A673 (cell line): Measurements from ENCODE around the gene PKD1.
"Not testable (repeated sequence)": the region's sequence is repeated elsewhere in the genome, so short reads cannot be mapped to it uniquely, and the experiment has no call there.

Experiments used
- EZH2 ChIP-seq: fragments of 200-600 bp; sonication (generic); IDR thresholded peaks from 2 replicates; pipeline ENCODE4 v1.6.1; 2017; ENCODE audit warnings: borderline replicate concordance, low read depth, mild to moderate bottlenecking, mixed read lengths, antibody characterized with exemption, low read length; ENCODE audit not compliant: poor library complexity, severe bottlenecking
- TF ChIP-seq, protein P1 (sequence below): fragments of 300-800, 200-600 bp; sonication (generic); conservative IDR thresholded peaks from 2 replicates; pipeline ENCODE4 v1.5.1; 2017; ENCODE audit warnings: low read depth, mild to moderate bottlenecking, antibody characterized with exemption, low read length, moderate library complexity, mixed read lengths

DNA sequence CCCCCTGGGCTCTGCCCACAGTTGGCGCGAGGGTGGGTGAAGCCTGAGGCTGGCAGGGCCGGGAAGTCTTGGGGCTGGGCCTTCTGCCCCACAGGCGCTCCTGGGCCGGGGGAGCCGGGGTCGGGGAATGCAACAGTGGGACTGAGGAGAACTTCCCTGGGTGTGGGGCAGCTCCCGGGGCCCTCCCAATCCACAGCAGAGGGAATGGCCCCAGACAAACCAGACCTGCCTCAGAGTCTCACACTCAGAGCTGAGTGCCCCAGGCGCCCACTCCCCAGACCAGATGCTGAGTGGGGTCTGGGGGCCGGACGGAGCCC lies 11.4 kb downstream of the PKD1 start:
- TF ChIP-seq, protein P1, sequence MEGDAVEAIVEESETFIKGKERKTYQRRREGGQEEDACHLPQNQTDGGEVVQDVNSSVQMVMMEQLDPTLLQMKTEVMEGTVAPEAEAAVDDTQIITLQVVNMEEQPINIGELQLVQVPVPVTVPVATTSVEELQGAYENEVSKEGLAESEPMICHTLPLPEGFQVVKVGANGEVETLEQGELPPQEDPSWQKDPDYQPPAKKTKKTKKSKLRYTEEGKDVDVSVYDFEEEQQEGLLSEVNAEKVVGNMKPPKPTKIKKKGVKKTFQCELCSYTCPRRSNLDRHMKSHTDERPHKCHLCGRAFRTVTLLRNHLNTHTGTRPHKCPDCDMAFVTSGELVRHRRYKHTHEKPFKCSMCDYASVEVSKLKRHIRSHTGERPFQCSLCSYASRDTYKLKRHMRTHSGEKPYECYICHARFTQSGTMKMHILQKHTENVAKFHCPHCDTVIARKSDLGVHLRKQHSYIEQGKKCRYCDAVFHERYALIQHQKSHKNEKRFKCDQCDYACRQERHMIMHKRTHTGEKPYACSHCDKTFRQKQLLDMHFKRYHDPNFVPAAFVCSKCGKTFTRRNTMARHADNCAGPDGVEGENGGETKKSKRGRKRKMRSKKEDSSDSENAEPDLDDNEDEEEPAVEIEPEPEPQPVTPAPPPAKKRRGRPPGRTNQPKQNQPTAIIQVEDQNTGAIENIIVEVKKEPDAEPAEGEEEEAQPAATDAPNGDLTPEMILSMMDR: not testable (repeated sequence)
- not testable (repeated sequence) for TF ChIP-seq EZH2
